ENCODE data around the gene GRK3.
"Not testable (repeated sequence)": the region's sequence is repeated elsewhere in the genome, so short reads cannot be mapped to it uniquely, and the experiment has no call there.

GRK3 gene

GRCh38 chr22:25704701-25705100 lies 140.2 kb downstream of the GRK3 start:
- H3K4me3 ChIP-seq, result no peak overlapping the region
- DNase-seq (ENCODE audit: low spot score), result no peak
- no peak overlapping the region for H3K27ac ChIP-seq
- no peak for TF ChIP-seq CTCF (IDR thresholded peaks at IDR 0.05)

GRCh38 chr22:25706197-25706596 lies 141.7 kb downstream of the GRK3 start:
- no peak for DNase-seq (ENCODE audit: low spot score)
- Histone ChIP-seq H3K27ac (no peak overlapping the region), H3K4me3 (no peak overlapping the region)
- no peak for TF ChIP-seq CTCF (IDR thresholded peaks at IDR 0.05)

GRCh38 chr22:25708430-25708829 lies 144.0 kb downstream of the GRK3 start:
- not testable (repeated sequence) for H3K27ac ChIP-seq; H3K4me3 ChIP-seq; DNase-seq (ENCODE audit: low spot score)

GRCh38 chr22:25709758-25710157 lies 145.3 kb downstream of the GRK3 start:
- no peak overlapping the region for H3K27ac ChIP-seq
- no peak overlapping the region for H3K4me3 ChIP-seq
- no peak for TF ChIP-seq CTCF (IDR thresholded peaks at IDR 0.05)
- DNase-seq (ENCODE audit: low spot score), result no peak

- H3K4me3 ChIP-seq, result no peak overlapping the region
- no peak for DNase-seq (ENCODE audit: low spot score)
- no peak overlapping the region for H3K27ac ChIP-seq
- no peak for TF ChIP-seq CTCF (IDR thresholded peaks at IDR 0.05)
Measured at GRCh38 chr22:25710501-25710900, 146.0 kb downstream of the GRK3 start.

- TF ChIP-seq CTCF (IDR thresholded peaks at IDR 0.05), result no peak
- no peak overlapping the region for H3K4me3 ChIP-seq
- no peak overlapping the region for H3K27ac ChIP-seq
- DNase-seq (ENCODE audit: low spot score), result no peak
Measured at GRCh38 chr22:25711491-25711890, 147.0 kb downstream of the GRK3 start.

GRCh38 chr22:25712661-25713400 lies 148.4 kb downstream of the GRK3 start:
- Histone ChIP-seq H3K27ac (no peak overlapping the region), H3K4me3 (no peak overlapping the region)
- DNase-seq (ENCODE audit: low spot score), result no peak
- TF ChIP-seq CTCF (IDR thresholded peaks at IDR 0.05), result no peak

All from coronary artery (tissue), 2 donors.